GM18907 (cell line): ENCODE data around the gene WDR5.

Source experiments
- ATAC-seq: cut with Tn5 transposase; IDR thresholded peaks from one replicate; pipeline ENCODE4 v1.9.1; 2021; ENCODE audit warnings: mild to moderate bottlenecking, moderate library complexity; ENCODE audit not compliant: unreplicated experiment

Gene WDR5

GRCh38 chr9:134172198-134173126 is 36.6 kb downstream of the WDR5 start:
- ATAC-seq = no peak

- no peak for ATAC-seq
These were observed 37.5 kb downstream of the WDR5 start for GRCh38 chr9:134173127-134174072.

- ATAC-seq = no peak
These were observed 38.2 kb downstream of the WDR5 start for GRCh38 chr9:134174073-134174449.

- ATAC-seq = no peak
These were observed 38.8 kb downstream of the WDR5 start for GRCh38 chr9:134174526-134175290.

GRCh38 chr9:134175291-134175807 is 39.5 kb downstream of the WDR5 start:
- ATAC-seq = no peak

- ATAC-seq = no peak
These were observed 40.1 kb downstream of the WDR5 start for GRCh38 chr9:134175808-134176598.

GRCh38 chr9:134176599-134176968 is 40.7 kb downstream of the WDR5 start:
- no peak for ATAC-seq

- ATAC-seq = no peak
These were observed 41.3 kb downstream of the WDR5 start for GRCh38 chr9:134177186-134177585.

- ATAC-seq = no peak
These were observed 41.9 kb downstream of the WDR5 start for GRCh38 chr9:134177624-134178393.

- ATAC-seq = no peak
These were observed 42.5 kb downstream of the WDR5 start for GRCh38 chr9:134178394-134178767.

- ATAC-seq = no peak
These were observed 43.1 kb downstream of the WDR5 start for GRCh38 chr9:134178768-134179551.

- no peak for ATAC-seq
These were observed 43.7 kb downstream of the WDR5 start for GRCh38 chr9:134179595-134179917.

- no peak for ATAC-seq
These were observed 44.3 kb downstream of the WDR5 start for GRCh38 chr9:134179918-134180785.

GRCh38 chr9:134180786-134181647 is 45.1 kb downstream of the WDR5 start:
- ATAC-seq = no peak

- no peak for ATAC-seq
These were observed 45.8 kb downstream of the WDR5 start for GRCh38 chr9:134181648-134182034.

GRCh38 chr9:134182554-134183085 is 46.7 kb downstream of the WDR5 start:
- no peak for ATAC-seq
